ENCODE results near the gene FIGNL1. TPM values are rescaled to one million over a fixed set of nuclear protein-coding genes. Genes with fewer than 3 reads are reported as not detected.
A peak's percentile ranks its signal among the peaks of the same experiment; 100 is the strongest.

Gene FIGNL1
- total and polyA plus RNA-seq, 2 of the 4 experiments (the other 2 are of a cell fraction): 8.2 to 27.1 TPM

DNA sequence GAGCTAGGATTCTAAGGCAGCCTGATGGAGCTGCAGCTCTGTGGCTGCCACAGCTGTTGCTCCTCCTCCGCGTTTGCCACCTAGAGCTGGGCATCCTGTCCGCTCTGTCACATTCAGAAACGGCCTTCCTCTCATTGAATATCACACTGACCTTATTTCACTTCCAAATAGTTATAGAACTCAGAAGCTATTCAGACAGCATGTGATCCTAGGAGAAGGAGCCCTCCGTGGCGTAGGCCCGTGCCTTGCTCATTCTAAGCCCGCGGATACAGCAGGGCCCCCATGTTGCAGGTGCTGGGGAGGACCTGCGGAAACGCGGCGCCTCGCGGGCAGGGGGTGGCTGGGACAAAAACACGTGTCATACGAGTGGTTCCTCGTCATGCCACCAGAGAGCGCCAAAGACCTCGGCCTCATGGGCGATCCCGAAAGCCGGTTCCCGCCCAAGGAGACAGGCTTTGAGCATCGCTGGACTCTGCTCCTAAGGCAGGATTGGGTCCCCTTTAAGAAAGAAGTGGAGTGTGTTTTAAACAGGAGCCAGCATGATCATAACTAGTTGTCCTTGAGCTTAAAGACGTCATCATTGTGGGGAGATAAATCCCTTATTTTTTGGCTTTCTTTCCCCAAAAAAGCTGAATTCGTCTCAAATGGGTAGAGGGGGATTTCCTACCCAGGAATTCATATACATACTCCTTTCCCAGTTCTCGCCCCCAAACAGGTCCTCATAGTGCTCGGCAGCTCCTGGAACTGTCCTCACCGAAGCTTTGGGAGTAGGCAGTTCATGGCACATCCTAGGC is 17.9 kb upstream of the FIGNL1 start:
- Histone ChIP-seq H3K56ac (ENCODE audit: extremely low read depth, insufficient read depth, low read length) (no peak overlapping the region), H2BK20ac (ENCODE audit: low read depth, low read length) (no peak overlapping the region), H3K9me3 (ENCODE audit: control insufficient read depth, insufficient read depth, low read length) (no peaks in the 10 kb centered on the region), H3K27ac (ENCODE audit: insufficient read depth, low read length) (no peak overlapping the region), H3K23ac (ENCODE audit: low read depth, low read length) (no peak overlapping the region), H2AK9ac (replicated peaks; ENCODE audit: low read depth, low read length, poor library complexity) (no peak overlapping the region), H3K4ac (ENCODE audit: low read depth, low read length) (no peak overlapping the region), H3K27me3 (ENCODE audit: control insufficient read depth, insufficient read depth, low read length) (peaks cover 19% of the 10 kb centered on the region), H3K4me2 (ENCODE audit: low read depth, low read length) (peak overlapping the region; percentile 78; the same call in 1 of the 2 replicates), H3K4me3 (ENCODE audit: insufficient read depth, low read depth, low read length) (no peak overlapping the region), H3K18ac (ENCODE audit: low read depth, low read length) (no peak overlapping the region), H3K9ac (ENCODE audit: low read depth, low read length) (no peak overlapping the region), H3K9me1 (ENCODE audit: insufficient read depth, low read length) (no peaks in the 10 kb centered on the region), H2BK5ac (ENCODE audit: low read depth, low read length, poor library complexity, severe bottlenecking) (no peak overlapping the region), H4K5ac (ENCODE audit: low read depth, low read length) (no peak overlapping the region), H3K79me1 (ENCODE audit: low read depth in 1 of 2, low read length in 2 of 2) (no peaks in the 10 kb centered on the region), H2BK120ac (ENCODE audit: low read depth, low read length) (no peak overlapping the region), H2AFZ (replicated peaks; ENCODE audit: low read length, poor library complexity) (peak overlapping the region; percentile 84), H4K20me1 (ENCODE audit: insufficient read depth, low read length) (no peaks in the 10 kb centered on the region), H2AK5ac (ENCODE audit: low read depth, low read length) (no peak overlapping the region), H2BK15ac (ENCODE audit: low read depth, low read length) (no peak overlapping the region), H3K36me3 (ENCODE audit: control insufficient read depth, insufficient read depth, low read length) (no peaks in the 10 kb centered on the region), H3K14ac (replicated peaks; ENCODE audit: low read depth, low read length) (no peak overlapping the region), H4K8ac (ENCODE audit: low read depth in 2 of 2, low read length in 2 of 2) (no peak overlapping the region), H3K4me1 (ENCODE audit: control insufficient read depth, insufficient read depth, low read length) (no peaks in the 10 kb centered on the region), H4K91ac (ENCODE audit: insufficient read depth, low read depth, low read length) (no peak overlapping the region)
- CTCF ChIA-PET: interaction anchor here (0.5 to 3.8 kb wide), 13 partner anchors 10 to 694 kb away, joined by 3 to 34 read pairs (median 4); no protein-coding TSS in a partner anchor
- TF ChIP-seq FOS (IDR thresholded peaks at IDR 0.05; ENCODE audit: low read depth, low read length): no peak
- TF ChIP-seq, protein P1, sequence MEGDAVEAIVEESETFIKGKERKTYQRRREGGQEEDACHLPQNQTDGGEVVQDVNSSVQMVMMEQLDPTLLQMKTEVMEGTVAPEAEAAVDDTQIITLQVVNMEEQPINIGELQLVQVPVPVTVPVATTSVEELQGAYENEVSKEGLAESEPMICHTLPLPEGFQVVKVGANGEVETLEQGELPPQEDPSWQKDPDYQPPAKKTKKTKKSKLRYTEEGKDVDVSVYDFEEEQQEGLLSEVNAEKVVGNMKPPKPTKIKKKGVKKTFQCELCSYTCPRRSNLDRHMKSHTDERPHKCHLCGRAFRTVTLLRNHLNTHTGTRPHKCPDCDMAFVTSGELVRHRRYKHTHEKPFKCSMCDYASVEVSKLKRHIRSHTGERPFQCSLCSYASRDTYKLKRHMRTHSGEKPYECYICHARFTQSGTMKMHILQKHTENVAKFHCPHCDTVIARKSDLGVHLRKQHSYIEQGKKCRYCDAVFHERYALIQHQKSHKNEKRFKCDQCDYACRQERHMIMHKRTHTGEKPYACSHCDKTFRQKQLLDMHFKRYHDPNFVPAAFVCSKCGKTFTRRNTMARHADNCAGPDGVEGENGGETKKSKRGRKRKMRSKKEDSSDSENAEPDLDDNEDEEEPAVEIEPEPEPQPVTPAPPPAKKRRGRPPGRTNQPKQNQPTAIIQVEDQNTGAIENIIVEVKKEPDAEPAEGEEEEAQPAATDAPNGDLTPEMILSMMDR (conservative IDR thresholded peaks at IDR 0.05; ENCODE audit: low read depth, low read length): peak; percentile 92
- no peak for TF ChIP-seq CEBPB (IDR thresholded peaks at IDR 0.05; ENCODE audit: low read depth, low read length)
- peak; percentile 36; the same call in 1 of the 2 replicates for TF ChIP-seq POLR2A (IDR thresholded peaks at IDR 0.05; ENCODE audit: low read depth, low read length)
- TF ChIP-seq CHD1 (IDR thresholded peaks at IDR 0.05; ENCODE audit: low read depth, low read length): no peak
- TF ChIP-seq SMC3 (IDR thresholded peaks at IDR 0.05; ENCODE audit: low read depth, low read length): peak; percentile 98
- TF ChIP-seq, protein P2, sequence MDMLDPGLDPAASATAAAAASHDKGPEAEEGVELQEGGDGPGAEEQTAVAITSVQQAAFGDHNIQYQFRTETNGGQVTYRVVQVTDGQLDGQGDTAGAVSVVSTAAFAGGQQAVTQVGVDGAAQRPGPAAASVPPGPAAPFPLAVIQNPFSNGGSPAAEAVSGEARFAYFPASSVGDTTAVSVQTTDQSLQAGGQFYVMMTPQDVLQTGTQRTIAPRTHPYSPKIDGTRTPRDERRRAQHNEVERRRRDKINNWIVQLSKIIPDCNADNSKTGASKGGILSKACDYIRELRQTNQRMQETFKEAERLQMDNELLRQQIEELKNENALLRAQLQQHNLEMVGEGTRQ (IDR thresholded peaks at IDR 0.05; ENCODE audit: low read depth, low read length): peak; percentile 53; the same call in 1 of the 2 replicates
- TF ChIP-seq RAD21 (IDR thresholded peaks at IDR 0.05; ENCODE audit: low read length): peak; percentile 96
- TF ChIP-seq MAFK (IDR thresholded peaks at IDR 0.05; ENCODE audit: low read depth, low read length): no peak
- 0 out of 2 replicates have a peak, but pooled peaks have one; percentile 6 for TF ChIP-seq BHLHE40 (IDR thresholded peaks at IDR 0.05; ENCODE audit: low read depth, low read length)
- TF ChIP-seq MXI1 (IDR thresholded peaks at IDR 0.05; ENCODE audit: borderline replicate concordance, low read depth, low read length): peak; percentile 35; the same call in 1 of the 2 replicates
- DNase-seq (peak; percentile 58), ATAC-seq (ENCODE audit: low read depth) (peak; percentile 100)
- intact Hi-C loops (cut with micrococcal nuclease) (loop anchor here (1.0 kb wide), 5 partner anchors 165 to 693 kb away; no protein-coding TSS in a partner anchor), in situ Hi-C loops (cut with MboI; ENCODE audit: low sequenced_read_pairs) (loop anchor here (5.0 to 25.0 kb wide), 3 partner anchors 219 to 674 kb away; no protein-coding TSS in a partner anchor), dilution Hi-C loops (cut with HindIII; ENCODE audit: low sequenced_read_pairs, unreplicated experiment) (no loop called here)
- 12% methylated on average over 7 of the region's 30 CpGs; no CpG with 5 or more reads in 1 of the 2 experiments for WGBS, 2 experiments (ENCODE audit: extremely low coverage in 2 of 2, insufficient read length in 1 of 2)
- no TSS peak for BruUV-seq (replicated peaks)
- POLR2A ChIA-PET (ENCODE audit: unreplicated experiment): no interaction called here
